Heart left ventricle (tissue), 16 donors: ENCODE results near the gene RNASE9. TPM values are rescaled to one million over a fixed set of nuclear protein-coding genes. Genes with fewer than 3 reads are reported as not detected.

Experiments used
- ATAC-seq, 4 donors: fragments of 200-7000 bp; cut with Tn5 transposase; one replicate each; pipeline ENCODE4 v1.9.1; 2020 to 2022; ENCODE audit warnings: moderate library complexity in 4 of 4, mild to moderate bottlenecking in 3 of 4, moderate number of reproducible peaks in 1 of 4
- DNase-seq, 5 donors: peaks; one replicate each; pipeline ENCODE4 v3.0.0-alpha.2; 2020
- H3K27ac ChIP-seq, 12 donors: fragments of 200-600 bp; sonication (generic) in 4 of 12; one replicate each; pipeline versions ENCODE4 v1.5.0 to v1.8.0; 2016 to 2022; ENCODE audit warnings: mild to moderate bottlenecking in 2 of 12
- H3K27me3 ChIP-seq, 9 donors: fragments of 200-600 bp; sonication (generic) in 2 of 9; one replicate each; pipeline versions ENCODE4 v1.5.1 to v1.8.0; 2016 to 2022; ENCODE audit warnings: mild to moderate bottlenecking in 3 of 9
- H3K36me3 ChIP-seq, 9 donors: fragments of 200-600 bp; sonication (generic) in 2 of 9; one replicate each; pipeline versions ENCODE4 v1.5.0 to v1.8.0; 2018 to 2022; ENCODE audit warnings: mild to moderate bottlenecking in 2 of 9
- H3K4me1 ChIP-seq, 12 donors: fragments of 200-600 bp; sonication (generic) in 4 of 12; one replicate each; pipeline versions ENCODE4 v1.5.0 to v1.8.0; 2016 to 2022; ENCODE audit warnings: mild to moderate bottlenecking in 3 of 12
- H3K4me3 ChIP-seq, 12 donors: fragments of 200-600 bp; sonication (generic) in 4 of 12; one replicate each; pipeline versions ENCODE4 v1.5.0 to v1.8.0; 2017 to 2022; ENCODE audit warnings: mild to moderate bottlenecking in 9 of 12, moderate library complexity in 4 of 12
- H3K9me3 ChIP-seq, 12 donors: fragments of 200-600 bp; sonication (generic) in 4 of 12; one replicate each; pipeline versions ENCODE4 v1.5.0 to v1.8.0; 2016 to 2022; ENCODE audit warnings: mild to moderate bottlenecking in 1 of 12
- POLR2A ChIP-seq, 2 donors: fragments of 450-650 bp; IDR thresholded peaks; one replicate each; pipeline ENCODE4 v1.6.1; 2017; ENCODE audit warnings: antibody characterized with exemption in 2 of 2, mild to moderate bottlenecking in 2 of 2, moderate library complexity in 2 of 2
- WGBS, 4 donors: extraction: QIAGEN DNeasy Blood & Tissue Kit in 2 of 4; methylation state at CpG; one replicate each; pipeline versions ENCODE4 v1.1.5 to v1.1.7; 2013 to 2018; 5-methylcytosine and 5-hydroxymethylcytosine counted together
- intact Hi-C, 10 donors: fragments of 100-400 bp; cut with DNase I; formaldehyde crosslinking; loops; one replicate each; pipeline versions ENCODE4 v1.11.1 to v1.14.2; 2022
- polyA plus RNA-seq, 2 donors: library from polyadenylated mRNA; stranded (reverse); fragments of 200-250 nt; gene quantifications; one replicate each; pipeline ENCODE4 v1.2.3, GENCODE V29; 2013
- total RNA-seq, 9 donors: library from RNA; depleted of rRNA in 2 of 9; stranded (reverse); fragments of >200 nt in 2 of 9; fragmentation: NEBNext Ultra II Directional in 3 of 9; extraction: Animal tissue kit (Norgen Biotek cat#: 25700) in 3 of 9; gene quantifications; one replicate each; pipeline versions ENCODE4 v1.1.0 to v1.2.4, GENCODE V29; 2016 to 2023
- TF ChIP-seq, protein P1 (sequence below), 12 donors: fragments of 200-600 bp; sonication (generic) in 4 of 12; IDR thresholded peaks; one replicate each; pipeline versions ENCODE4 v1.5.0 to v1.8.0; 2018 to 2022; ENCODE audit warnings: antibody characterized with exemption in 12 of 12, mild to moderate bottlenecking in 5 of 12
- donor health status: ischemic (EF 13 %, LVEDD 7.1; RV severe dilation, severe dysfunction).
- donor health status: healthy with polysubstance abuse.
- donor health status: DM: no; HTN: yes; CAD: no.
- donor health status: DM: no; HTN: no; CAD: no.
- donor health status: ischemic (EF 25% LVEDD 6.9; RV normal size, moderate dysfunction).
- donor health status: ischemic (EF 25% LVEDD 5.7; RV mildly dilated, moderate dysfunction).
- donor health status: healthy.
- donor health status: DM: yes; HTN: yes; CAD: no.
- donor health status: ischemic (EF 35%, LVEDD 5.7; RV mildly dilated, moderate dysfunction).
- donor health status: nonischemic (EF 11% LVEDD 7.7; RV severe dilation, severe dysfunction).
- donor health status: DM: yes; HTN: yes; CAD: no.
- donor health status: PGD.
- donor health status: ischemic (EF 29% LVEDD 5.4; RV normal size, mild dysfunction).
- donor health status: nonischemic (EF 23%, LVEDD 6.1; RV moderate dilation, normal function).

RNASE9 gene
- total and polyA plus RNA-seq, 11 donors, result not detected

GRCh38 chr14:20592574-20592973, 31.7 kb upstream of the RNASE9 start:
- no peaks in the 10 kb centered on the region for H3K36me3 ChIP-seq
- no peaks in the 10 kb centered on the region for H3K9me3 ChIP-seq
- no peak overlapping the region for H3K4me3 ChIP-seq
- H3K27me3 ChIP-seq, result peaks cover 0 to 13% (median 0%) of the 10 kb centered on the region in 9 donors
- DNase-seq (no peak), ATAC-seq (no peak)
- TF ChIP-seq, protein P1, sequence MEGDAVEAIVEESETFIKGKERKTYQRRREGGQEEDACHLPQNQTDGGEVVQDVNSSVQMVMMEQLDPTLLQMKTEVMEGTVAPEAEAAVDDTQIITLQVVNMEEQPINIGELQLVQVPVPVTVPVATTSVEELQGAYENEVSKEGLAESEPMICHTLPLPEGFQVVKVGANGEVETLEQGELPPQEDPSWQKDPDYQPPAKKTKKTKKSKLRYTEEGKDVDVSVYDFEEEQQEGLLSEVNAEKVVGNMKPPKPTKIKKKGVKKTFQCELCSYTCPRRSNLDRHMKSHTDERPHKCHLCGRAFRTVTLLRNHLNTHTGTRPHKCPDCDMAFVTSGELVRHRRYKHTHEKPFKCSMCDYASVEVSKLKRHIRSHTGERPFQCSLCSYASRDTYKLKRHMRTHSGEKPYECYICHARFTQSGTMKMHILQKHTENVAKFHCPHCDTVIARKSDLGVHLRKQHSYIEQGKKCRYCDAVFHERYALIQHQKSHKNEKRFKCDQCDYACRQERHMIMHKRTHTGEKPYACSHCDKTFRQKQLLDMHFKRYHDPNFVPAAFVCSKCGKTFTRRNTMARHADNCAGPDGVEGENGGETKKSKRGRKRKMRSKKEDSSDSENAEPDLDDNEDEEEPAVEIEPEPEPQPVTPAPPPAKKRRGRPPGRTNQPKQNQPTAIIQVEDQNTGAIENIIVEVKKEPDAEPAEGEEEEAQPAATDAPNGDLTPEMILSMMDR (IDR thresholded peaks at IDR 0.05), result no peak
- TF ChIP-seq POLR2A (IDR thresholded peaks at IDR 0.05), result no peak
- intact Hi-C loops, result no loop called here
- WGBS, 4 donors, result 35 to 69% (median 60%) methylated on average over 1 of the region's 1 CpG
- H3K27ac ChIP-seq, result no peak overlapping the region
- no peaks in the 10 kb centered on the region for H3K4me1 ChIP-seq

DNA sequence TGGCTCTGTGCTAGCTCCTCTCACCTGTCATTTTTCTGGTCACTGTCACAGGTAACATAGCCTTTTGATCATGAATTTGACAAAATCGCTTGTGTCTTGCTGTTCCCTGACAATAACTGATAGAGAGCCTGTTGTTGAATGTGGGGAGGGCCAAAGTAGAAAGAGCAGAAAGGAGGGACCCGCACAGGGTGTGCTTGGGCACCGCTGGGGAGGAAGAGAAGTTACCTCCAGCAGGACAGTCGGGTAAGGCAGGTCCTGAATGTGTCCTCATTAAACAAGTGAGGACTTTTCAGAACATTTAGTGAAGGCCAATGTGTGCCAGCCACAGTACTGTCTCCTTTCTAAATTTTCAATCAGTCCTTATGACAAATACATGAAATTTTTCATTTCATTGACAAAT, 30.4 kb upstream of the RNASE9 start, which contains the start of gene RNASE12:
TSS of gene RNASE12 (minus strand) at position 142 of the 400 bp plus-strand sequence. CDS start 653 bp downstream, outside the sequence.
- DNase-seq, result no peak
- no peaks in the 10 kb centered on the region for H3K4me1 ChIP-seq
- intact Hi-C loops, result no loop called here
- H3K27ac ChIP-seq, result no peak within 1 kb of the TSS
- no peak within 1 kb of the TSS for H3K4me3 ChIP-seq
- H3K9me3 ChIP-seq, result no peaks in the 10 kb centered on the region
- no peaks in the 10 kb centered on the region for H3K36me3 ChIP-seq
- no peak for ATAC-seq
- TF ChIP-seq, protein P1 (IDR thresholded peaks at IDR 0.05), result no peak
- no peak for TF ChIP-seq POLR2A (IDR thresholded peaks at IDR 0.05)
- 81 to 87% (median 84%) methylated on average over 4 of the region's 4 CpGs for WGBS, 4 donors
- H3K27me3 ChIP-seq, result peaks cover 0 to 13% (median 0%) of the 10 kb centered on the region in 9 donors

GRCh38 chr14:20587489-20588154, 26.8 kb upstream of the RNASE9 start, which contains the start of gene RNASE11:
Gene RNASE11, minus strand, starts transcription at chr14:20588001.
- TF ChIP-seq, protein P1 (IDR thresholded peaks at IDR 0.05), result no peak
- no peak for TF ChIP-seq POLR2A (IDR thresholded peaks at IDR 0.05)
- Histone ChIP-seq H3K9me3 (no peaks in the 10 kb centered on the region), H3K27ac (no peak within 1 kb of the TSS), H3K27me3 (peaks cover 0 to 13% (median 0%) of the 10 kb centered on the region in 9 donors), H3K4me1 (no peaks in the 10 kb centered on the region), H3K36me3 (no peaks in the 10 kb centered on the region), H3K4me3 (no peak within 1 kb of the TSS)
- intact Hi-C loops, result no loop called here
- no peak for DNase-seq
- WGBS, 4 donors, result 76 to 81% (median 77%) methylated on average over 6 of the region's 6 CpGs
- ATAC-seq, result peak in 1 of 4 donors; percentile 70

DNA sequence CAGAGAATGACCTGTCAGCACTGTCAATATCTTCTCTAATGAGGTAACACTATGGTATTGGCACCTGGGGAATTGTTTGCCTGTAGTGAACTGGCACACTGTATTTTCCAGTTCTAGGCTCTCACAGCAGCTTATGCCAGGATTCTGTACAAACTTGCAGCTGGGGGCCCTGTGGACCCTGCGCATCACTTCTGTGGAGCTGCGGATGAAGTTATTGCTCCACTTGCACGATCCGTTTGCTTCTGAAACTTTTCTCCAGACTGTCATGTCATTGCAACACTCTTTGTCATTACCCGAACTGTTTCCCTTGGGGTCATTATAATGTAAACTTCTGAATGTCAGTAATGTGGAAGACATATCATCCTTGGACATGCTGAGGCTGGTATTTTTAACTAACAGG, 23.1 kb upstream of the RNASE9 start:
- ATAC-seq (no peak), DNase-seq (no peak)
- intact Hi-C loops, result no loop called here
- peaks cover 0 to 6% (median 0%) of the 10 kb centered on the region in 9 donors for H3K27me3 ChIP-seq
- TF ChIP-seq, protein P1 (IDR thresholded peaks at IDR 0.05), result no peak
- no peak for TF ChIP-seq POLR2A (IDR thresholded peaks at IDR 0.05)
- no peak overlapping the region for H3K4me3 ChIP-seq
- H3K9me3 ChIP-seq, result no peaks in the 10 kb centered on the region
- no peaks in the 10 kb centered on the region for H3K36me3 ChIP-seq
- no peak overlapping the region for H3K27ac ChIP-seq
- H3K4me1 ChIP-seq, result no peaks in the 10 kb centered on the region
- 68 to 79% (median 77%) methylated on average over 5 of the region's 5 CpGs for WGBS, 4 donors
